Effector CD8-positive, alpha-beta T cell (primary cell): ENCODE measurements around the gene ZDHHC11B.
"Not testable (repeated sequence)": the region's sequence is repeated elsewhere in the genome, so short reads cannot be mapped to it uniquely, and the experiment has no call there.

Experiments used
- DNase-seq: peaks from one replicate; lab custom pipeline; 2025; lab: John Stamatoyannopoulos, UW

ZDHHC11B gene

GRCh38 chr5:752532-753115 is 31.9 kb downstream of the ZDHHC11B start:
- not testable (repeated sequence) for DNase-seq

DNA sequence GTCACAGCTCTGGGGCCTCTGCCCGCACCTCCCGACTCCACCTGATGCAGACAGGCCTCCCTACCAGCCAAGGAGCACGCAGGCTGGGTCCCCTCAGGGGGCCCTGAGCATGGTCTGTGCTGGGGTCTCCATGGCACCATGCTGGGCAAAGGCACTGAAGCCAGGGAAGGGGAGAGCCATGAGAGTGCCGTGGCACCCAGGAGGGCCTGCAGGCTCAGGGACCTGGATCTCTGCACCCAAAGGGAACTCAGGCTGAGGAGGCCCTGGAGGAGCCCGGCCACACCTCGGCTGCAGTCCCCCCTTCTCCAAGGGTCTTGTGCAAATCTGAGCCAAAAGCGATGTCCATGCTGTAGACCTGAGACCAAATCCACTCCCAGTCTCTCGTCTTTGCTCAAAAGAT is 32.5 kb downstream of the ZDHHC11B start:
- not testable (repeated sequence) for DNase-seq

- DNase-seq = no peak
Observed at GRCh38 chr5:751496-751895, 33.0 kb downstream of the ZDHHC11B start.

- not testable (repeated sequence) for DNase-seq
Observed at GRCh38 chr5:750226-750625, 34.3 kb downstream of the ZDHHC11B start.

GRCh38 chr5:749101-749670 is 35.3 kb downstream of the ZDHHC11B start:
- DNase-seq = no peak

- DNase-seq = not testable (repeated sequence)
Observed at GRCh38 chr5:748011-748980, 36.2 kb downstream of the ZDHHC11B start.

GRCh38 chr5:747303-747844 is 37.2 kb downstream of the ZDHHC11B start:
- DNase-seq = not testable (repeated sequence)

DNA sequence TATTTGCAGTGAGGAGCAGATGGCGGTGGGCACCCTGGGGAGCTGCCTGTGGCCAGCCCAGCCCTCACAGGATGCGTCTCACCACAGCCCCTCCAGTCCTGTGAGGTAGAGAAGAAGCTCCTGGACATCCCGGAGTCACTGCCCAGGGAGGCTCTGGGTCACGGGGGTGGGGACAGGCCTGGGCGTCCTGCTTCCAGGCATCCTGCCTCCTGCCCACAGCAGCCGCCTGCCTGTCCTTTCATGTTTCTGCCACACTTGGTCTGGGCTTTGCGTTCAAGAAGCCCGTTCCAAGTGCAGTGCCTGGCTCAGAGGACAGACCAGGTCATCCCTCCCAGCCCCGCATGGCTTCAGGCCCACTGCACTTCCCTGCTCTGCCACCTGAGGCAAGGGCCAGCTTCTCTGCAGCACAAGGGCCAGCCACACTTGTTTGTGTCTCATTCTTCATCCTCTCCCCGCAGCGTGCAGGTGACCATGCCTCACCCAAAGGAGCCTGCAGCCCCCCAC is 38.2 kb downstream of the ZDHHC11B start:
- no peak for DNase-seq

DNA sequence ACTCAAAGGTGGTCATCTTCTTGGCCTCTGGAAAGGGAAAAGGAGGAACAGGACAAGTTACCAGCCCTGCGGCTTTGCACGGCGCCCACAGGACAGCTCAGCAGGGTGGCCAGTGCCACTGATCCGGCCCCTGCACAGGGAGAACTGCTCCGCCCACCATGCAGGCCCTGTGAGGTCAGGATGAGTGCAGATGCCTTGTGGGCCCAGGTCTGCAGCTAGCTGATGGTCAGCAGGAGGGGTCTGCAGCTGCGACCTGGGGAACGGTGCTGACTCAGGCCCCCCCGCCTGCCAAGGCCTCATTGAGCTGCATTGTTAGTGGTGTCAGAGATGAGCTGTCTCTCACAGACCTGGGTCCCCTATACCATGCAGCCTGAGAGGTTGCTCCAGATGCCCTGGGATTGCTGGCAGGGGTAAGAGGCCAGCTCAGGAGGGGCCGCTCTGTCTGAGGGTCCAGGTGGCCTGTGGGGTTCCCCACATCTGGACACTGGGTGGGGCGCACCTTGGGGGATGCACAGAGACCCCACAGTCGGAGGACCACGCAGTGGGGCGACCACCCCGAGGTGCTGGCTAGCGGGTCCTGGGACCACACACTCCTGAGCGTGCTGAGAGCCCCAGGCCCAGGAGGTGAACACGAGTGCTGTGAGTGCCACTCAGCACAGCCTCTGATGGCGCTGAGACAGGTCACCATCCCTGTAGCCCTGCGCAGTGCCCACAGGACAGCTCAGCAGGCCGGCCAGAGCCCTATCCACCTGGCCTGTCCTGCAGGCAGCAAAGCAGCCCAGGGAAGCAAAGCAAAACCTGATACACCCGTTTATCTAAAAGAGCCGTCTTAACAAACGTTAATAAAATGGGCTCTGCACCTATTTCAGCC is 39.0 kb downstream of the ZDHHC11B start:
- not testable (repeated sequence) for DNase-seq

DNA sequence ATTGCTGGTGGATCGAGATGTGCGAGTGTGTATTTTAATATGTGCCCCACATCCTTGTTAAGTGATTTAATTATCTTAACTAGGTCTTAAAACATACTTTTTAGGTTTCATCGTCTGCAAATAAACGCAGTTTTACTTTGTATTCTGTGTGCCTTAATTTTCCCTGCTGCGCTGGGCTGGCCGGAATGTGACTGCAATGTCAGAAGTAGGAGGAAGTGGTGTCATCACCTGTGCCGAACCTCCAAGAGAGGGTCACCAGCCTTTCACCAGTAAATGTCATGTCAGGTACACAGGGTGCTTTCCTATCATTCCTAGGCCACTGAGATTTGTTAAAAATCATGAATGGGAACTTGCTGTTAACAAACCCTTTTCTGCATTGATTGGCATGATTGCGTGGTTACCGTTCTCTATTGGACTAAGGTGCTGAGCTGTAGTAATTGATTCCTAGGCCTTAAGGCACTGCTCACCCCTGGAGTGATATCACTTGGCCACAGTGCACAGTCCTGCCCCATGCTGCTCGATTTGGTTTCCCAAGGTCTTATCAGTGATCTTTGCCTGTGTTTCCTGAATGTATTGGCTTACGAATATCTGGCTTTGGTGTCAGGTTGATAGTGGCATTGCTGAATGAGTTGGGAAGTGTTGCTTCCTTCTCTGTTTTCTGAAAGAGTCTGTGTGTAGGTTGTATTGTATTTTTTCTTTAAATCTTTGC is 40.7 kb downstream of the ZDHHC11B start:
- DNase-seq = not testable (repeated sequence)

- not testable (repeated sequence) for DNase-seq
Observed at GRCh38 chr5:742276-742675, 42.3 kb downstream of the ZDHHC11B start.

DNA sequence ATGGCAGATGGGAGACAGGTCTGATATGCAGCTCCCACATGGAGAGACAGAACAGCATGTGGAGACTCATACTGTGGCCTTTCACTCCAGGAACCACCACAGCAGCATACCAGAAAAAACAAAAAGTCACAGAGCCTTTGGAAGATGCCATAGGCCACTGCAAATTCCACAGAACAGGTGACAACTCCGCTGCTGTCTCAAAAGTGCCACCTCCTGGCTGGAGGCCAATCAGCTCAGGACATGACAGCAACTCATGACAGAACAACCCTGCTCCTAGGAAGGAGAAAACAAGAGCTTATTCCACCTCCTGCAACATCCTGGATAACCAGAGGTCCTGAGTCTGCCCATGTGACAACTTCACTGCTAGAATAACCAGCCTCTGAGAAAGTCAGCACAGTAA is 50.4 kb downstream of the ZDHHC11B start:
- DNase-seq = not testable (repeated sequence)

DNA sequence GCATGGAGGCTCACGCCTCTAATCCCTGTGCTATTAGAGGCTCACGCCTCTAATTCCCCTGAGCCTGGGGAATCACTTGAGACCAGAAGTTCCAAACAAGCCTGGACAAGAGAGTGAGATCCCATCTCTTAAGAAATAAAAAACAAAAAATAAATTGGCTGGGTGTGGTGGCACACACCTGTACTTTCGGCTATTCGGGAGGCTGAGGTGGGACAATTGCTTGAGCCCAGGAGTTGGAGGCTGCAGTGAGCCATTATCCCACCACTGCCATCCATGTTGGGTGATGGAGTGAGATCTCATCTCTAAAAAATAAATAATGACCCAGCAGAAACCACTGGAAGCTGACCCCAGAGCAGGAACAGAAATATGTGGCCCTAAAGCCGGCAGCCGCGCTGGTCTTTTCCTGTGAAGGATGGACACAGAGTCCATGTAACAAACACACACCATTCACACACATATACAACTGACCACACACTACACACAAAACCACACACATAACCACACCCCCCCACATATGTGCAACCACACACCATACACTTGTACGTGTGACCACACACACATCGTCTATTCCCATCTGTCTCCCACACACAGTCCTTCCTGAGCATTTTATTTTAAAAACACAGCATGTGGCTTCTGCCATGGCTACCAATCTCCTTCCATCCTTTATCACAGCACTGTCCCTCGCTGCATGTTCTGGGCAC is 51.6 kb downstream of the ZDHHC11B start:
- DNase-seq = not testable (repeated sequence)

GRCh38 chr5:729225-729624 is 55.3 kb downstream of the ZDHHC11B start:
- DNase-seq = not testable (repeated sequence)

DNA sequence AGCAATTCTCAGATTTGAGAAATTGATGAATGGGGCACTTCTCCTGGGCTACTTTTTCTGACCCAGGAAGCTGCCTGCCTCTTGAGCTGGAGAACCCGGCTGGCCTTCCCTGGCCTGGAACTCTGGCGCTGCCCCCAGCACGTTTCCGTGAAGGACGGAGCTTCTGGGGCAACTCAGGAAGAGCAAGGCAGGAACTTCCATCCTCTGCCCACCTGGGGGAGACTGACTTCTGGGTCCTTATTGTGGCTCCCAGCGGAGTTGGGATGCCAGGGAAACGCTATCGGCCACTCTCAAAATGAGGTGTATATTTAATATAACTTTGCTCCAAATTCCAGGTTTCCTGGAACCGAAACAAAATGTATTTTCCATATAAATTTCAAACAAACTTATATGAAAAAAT is 57.4 kb downstream of the ZDHHC11B start:
- DNase-seq = not testable (repeated sequence)

GRCh38 chr5:723865-724264 is 60.7 kb downstream of the ZDHHC11B start:
- DNase-seq = not testable (repeated sequence)

DNA sequence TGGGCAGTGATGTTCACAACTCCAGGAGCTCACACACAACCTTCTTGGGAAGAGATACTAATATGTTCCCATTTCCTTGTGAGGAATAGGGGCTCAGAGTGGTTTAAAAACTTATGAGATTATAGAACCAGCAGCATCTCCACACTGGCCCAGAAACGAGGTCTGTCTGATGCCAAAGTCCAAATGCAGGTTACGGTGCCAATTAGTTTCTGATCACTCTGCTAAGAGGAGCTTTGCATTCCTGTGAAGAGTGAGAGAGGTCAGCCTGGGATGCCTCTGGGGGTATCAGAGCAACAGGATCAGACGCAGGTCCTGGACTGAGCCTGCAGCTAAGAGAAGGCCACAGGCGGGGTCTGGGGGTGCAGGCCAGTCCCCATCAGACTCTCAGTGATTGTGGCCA is 61.2 kb downstream of the ZDHHC11B start:
- not testable (repeated sequence) for DNase-seq

- not testable (repeated sequence) for DNase-seq
Observed at GRCh38 chr5:719379-719778, 65.2 kb downstream of the ZDHHC11B start.

- no peak for DNase-seq
Observed at GRCh38 chr5:717143-717542, 67.4 kb downstream of the ZDHHC11B start.

DNA sequence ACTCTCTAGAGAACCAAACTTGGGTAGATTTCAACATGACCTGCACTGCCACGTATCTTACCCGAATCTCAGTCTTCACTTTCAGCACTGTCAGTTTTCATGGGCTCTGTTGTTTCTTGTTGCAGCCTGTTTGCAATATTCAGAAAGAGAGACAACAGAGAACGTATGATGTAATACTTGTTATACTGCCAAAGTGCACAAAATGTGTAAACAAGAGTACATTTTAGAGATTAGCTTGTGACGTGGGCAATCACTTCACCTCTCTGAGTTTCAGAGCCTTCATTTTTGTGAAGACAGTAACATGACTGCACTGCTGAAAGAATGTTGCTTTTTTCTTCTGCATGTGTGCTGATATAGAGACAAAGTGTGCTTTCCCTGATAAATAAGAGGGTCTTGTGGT is 67.8 kb downstream of the ZDHHC11B start:
- not testable (repeated sequence) for DNase-seq
